GM21423 (cell line): ENCODE results near the gene MACROH2A2.
"Not testable (repeated sequence)": the region's sequence is repeated elsewhere in the genome, so short reads cannot be mapped to it uniquely, and the experiment has no call there.

Experiments used
- ATAC-seq: cut with Tn5 transposase; IDR thresholded peaks from one replicate; pipeline ENCODE4 v1.9.1; 2021; ENCODE audit warnings: mild to moderate bottlenecking, moderate library complexity; ENCODE audit not compliant: unreplicated experiment

MACROH2A2 gene

DNA sequence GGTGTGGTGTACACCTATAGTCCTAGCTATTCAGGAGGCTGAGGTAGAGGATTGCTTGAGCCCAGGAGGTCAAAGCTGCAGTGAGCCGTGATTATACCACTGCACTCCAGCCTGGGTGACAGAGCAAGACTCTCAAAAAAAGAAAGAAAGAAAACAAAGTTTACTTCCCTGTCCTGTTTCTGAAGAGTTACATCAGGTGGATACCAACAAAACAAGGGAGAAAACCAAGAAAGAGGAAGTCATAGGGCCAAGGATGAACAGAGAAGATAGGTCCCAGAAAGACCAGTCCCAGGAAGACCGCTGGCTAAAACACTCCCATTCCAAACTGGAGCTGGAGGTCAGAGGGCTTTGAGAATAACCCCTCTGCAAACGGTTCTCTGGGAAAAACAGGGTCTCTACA, 13.5 kb downstream of the MACROH2A2 start:
- ATAC-seq: no peak

DNA sequence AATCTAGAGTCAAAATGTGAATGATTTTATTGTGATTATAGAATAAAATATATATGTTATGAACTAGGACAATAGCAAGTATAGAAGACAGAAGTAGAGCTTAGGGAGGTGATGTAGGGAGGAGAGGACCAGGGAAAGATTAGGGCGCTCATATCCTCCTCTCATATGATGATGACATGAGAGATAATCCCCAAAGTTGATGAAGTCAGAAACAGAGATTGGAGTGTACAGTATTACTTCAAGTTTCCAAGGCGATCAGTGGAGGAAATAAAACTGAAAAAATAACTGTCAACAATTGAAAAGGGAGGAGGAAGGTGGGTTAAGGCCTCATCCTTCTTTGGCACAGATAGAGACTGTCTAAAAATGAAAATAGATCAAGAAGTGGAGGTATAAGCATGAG, 14.9 kb downstream of the MACROH2A2 start:
- ATAC-seq: no peak

DNA sequence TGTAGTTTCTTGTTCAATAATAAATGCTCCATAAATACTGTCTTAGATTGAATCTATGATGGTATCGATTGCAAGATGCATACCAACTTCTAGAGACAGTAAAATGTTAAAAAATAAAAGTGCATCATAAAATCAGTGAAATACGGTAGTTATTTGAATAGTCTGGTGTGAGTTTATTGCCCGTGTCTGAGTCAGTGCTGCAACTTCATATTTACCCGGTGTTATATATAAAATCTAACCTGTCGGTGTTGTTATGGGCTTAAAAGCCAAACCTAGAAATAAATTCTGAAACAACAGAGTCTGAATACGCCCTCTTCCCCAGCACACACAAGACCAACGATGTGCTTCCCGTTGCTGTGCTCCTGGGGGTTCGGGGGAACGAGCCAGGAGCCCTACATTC, 16.3 kb downstream of the MACROH2A2 start:
- ATAC-seq: no peak

DNA sequence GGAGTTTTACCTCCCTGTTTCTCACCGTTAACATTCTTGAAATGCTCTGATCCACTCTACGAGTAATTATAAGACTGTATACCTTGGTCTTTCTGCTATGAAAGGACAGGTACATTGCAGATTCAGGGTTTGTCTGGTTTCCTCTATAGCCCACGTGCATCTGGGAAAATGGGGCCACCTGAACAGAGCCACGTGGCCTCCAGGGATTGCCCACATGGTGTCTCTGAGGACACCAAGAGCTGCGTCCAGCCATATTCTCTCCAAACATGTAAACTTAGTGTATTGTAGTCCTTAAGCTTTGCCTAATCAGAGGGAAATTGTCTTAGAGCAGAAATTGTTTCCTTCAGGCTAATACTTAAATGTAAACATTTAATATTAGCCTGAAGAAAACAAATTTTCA, 16.7 kb downstream of the MACROH2A2 start:
- ATAC-seq: no peak

DNA sequence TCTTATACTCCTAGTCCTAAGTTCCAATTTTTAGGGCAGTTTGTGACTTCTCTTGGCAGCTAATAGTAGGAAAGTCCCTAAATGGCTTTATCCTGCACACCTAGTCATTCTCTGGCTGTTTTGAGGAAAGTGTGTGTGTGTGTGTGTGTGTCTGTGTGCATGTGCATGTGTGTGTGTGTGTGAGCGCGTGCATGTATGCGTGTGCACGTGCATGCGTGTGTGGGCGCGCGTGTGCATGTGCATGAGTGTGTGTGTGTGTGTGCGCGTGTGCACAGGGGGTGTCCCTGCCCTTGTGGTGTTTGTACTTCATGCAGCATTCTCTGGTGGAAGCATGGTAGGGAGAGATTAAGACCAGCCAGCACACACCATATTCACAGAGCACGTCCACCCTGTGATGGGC, 18.2 kb downstream of the MACROH2A2 start:
- no peak for ATAC-seq

DNA sequence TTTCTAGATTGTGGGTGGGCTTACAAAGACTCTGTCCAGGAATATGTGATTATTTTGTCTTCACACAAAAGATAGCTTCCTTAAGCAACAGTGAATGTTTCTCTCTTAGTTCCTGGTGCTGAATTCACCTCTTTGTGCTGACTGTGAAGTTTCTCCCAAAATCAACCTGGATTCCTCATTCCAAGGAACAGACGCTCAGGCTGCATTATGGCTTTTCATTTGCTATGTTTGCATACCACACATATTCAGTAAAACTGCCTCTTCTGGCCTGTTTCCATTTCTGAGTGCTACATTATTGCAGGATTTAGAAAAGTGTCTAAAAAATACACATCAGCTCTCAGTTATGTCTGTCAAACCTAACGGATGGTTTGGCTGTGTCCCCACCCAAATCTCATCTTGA, 21.5 kb downstream of the MACROH2A2 start:
- no peak for ATAC-seq

DNA sequence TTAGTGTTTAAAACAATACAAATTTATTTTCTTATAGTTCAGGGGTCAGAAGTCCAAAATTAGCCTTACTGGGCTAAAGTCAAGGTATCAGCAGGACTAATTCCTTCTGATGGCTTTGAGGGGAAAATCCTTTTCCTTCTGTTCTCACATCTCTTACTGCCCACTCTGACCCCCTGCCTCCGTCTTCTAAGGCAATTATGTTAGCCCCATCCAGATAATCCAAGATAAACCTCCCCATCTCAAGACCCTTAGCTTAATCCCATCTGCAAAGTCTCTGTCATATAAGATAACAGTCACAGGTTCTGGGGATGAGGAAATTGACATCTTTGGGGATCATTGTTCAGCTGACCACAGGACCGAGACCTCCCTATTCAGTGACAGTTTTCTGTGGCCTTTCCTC, 22.3 kb downstream of the MACROH2A2 start:
- ATAC-seq: no peak

DNA sequence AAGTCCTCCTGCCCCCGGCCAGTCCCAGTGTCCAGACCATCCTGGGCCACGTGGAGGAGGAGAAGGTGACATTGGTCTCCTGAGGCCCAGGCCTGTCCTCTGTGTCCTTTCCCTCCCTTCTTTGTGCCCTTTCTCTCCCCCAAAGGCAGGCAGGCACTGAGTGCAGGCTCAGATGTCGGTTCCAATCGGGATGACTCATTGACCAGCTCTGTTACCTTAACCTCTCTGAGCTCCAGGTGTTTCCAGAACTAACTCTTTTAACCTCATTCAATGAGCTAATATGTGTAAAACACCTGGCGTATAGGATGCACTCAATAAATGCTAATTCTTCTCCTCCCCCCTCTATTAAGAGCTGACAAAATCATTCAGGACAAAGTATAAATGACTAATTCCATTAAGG, 25.7 kb downstream of the MACROH2A2 start:
- ATAC-seq: no peak

DNA sequence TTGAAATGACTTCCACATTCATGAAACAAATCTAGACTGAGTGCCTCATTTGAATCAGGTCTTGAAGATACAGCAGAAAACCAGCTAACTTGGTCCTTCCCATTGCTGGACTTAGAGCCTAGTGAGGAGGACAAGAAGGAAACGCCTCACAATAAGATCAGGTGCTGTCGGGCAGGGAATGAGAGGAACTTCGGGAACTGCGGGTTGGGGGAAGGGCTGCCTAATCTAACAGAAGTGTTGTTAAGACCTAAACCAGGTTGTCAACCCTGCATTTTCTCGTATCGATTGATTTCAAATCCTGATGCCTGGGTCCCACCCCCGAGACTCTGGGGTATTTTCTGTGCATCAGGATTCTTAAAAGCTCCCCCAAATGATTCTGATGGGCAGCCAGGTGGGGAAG, 26.3 kb downstream of the MACROH2A2 start:
- no peak for ATAC-seq

DNA sequence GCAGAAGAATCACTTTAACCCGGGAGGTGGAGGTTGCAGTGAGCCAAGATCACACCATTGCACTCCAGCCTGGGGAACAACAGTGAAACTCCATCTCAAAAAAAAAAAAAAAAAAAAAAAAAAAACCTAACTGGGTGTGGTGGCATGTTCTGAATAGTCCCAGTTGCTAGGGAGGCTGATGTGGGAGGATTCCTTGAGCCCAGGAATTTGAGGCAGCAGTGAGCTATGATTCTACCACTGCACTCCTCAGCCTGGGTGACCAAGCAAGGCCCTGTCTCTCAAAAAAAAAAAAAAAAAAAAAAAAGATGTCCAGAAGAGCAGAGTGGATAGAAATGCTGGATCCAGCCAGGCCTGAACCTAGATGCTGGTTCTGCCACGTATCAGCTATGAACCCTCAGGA, 28.1 kb downstream of the MACROH2A2 start:
- not testable (repeated sequence) for ATAC-seq

DNA sequence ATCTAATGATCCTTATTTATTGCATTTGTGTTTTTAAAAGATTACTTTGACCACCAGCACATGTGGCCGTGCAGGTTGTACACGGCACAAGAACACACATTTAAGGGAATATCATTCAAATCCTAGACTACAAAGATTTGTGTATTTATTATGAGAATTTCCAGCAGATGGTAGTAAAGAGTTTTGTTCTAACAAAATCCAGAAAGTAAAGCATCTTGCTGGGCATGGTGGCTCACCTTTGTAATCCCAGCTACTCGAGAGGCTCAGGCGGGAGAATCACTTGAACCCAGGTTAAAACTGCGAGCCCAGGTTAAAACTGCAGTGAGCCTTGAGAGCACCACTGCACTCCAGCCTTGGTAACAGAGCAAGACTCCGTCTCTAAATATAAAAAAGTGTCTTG, 31.5 kb downstream of the MACROH2A2 start:
- no peak for ATAC-seq

DNA sequence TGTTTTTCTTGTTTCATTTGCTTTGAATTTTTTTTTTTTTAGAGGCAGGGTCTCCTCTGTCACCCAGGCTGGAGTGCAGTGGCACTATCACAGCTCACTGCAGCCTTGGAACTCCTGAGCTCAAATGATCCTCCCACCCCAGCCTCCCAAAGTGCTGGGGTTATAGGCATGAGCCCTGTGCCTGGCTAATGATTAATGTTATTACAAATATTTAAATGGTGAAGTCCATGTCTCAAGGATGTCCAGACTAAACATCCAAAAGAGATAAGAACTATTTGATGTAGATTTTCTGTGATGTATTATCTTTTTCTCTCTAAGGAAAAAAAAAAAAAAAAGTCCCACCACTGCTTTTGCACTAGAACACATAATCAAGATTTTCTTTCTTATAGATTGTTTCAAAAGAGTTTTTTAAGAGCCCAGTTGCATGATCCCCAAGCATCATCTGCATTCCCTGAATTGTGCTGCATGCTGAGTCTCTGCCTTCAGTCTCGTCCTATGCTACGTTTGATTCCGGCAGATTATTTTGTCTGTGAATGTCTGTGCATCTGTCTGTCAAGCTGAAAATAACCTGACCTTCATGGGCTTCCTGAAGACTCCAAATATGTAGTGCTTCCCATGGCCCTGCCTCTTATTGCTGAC, 33.4 kb downstream of the MACROH2A2 start:
- no peak for ATAC-seq

DNA sequence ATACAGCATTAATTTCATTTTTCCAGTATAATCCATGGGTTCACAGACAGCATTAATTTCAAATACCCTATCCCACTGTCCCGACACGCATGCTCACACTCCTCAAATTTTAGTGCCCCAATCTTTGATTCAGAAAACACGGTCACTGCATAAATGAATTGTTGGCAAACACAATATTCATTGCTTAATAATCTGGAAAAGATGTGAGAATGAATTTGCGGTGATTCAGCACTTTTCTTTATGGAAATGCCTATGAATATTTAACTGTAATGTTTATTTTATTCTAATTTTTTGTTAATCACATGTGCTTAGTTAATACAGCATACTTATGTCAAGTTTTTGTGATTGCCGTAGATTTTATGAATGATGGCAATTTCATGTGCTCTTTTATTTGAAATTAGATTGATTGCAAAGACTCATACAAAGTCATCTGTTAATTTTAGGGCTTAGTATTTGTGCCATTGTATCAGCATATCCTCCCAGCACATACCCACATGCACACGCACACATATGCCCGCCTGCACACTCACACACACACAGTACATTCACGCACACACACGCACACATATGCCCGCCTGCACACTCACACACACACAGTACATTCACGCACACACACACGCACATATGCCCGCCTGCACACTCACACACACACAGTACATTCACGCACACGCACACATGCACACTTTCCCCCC, 35.1 kb downstream of the MACROH2A2 start:
- ATAC-seq: no peak

DNA sequence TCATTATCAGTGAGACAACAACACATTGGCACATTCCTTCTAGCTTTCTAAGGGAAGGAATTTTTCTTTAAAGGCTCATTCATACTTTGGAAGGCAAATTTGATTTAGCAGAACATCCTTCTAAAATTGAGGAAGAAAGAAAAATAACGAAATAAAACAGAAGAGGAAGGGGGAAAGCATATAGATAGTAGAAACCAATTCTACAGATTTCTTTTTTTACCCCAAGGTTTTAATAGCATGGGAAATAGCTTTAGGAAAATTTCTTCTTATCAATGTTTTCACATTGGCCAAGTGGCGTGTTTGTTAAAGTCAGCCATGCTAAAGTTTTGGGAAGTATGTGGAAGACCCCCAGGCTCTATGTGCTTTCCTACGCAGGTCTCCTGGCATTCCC, 35.7 kb downstream of the MACROH2A2 start:
- no peak for ATAC-seq

DNA sequence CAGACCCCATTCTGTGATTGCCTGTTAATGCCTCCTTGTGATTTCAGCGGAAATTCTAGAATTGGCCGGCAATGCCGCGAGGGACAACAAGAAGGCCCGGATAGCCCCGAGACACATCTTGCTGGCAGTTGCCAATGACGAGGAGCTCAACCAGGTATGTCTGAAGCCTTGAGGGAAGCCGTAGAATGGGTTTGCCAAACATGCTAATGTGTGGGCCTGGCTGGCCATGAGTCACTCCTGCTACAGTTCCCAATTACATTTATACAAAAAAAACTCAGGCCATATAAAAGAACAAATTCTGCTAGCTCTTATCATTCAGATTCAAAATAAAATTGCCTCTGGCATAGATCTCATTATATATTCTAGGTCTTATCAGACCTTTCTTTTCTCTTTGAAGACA, 37.4 kb downstream of the MACROH2A2 start:
- no peak for ATAC-seq

DNA sequence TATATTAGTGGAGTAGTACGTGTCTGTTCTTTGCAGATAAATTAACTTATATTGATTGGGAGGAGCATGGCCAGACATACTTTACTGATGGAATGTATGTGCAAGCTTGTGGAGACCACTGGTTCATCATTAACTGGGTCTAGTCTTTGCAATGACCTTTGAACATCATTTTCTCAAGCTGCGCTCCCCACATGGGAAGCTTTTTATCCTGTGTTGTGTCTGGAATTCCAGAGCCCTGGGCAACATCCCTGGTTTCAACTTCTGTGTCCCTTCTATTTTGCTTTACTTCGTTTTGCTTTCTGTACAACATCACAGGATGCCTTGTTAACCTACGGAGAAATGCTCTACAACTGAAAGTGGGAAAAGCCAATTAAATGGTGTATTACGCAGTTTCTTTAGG, 38.3 kb downstream of the MACROH2A2 start:
- ATAC-seq: no peak

DNA sequence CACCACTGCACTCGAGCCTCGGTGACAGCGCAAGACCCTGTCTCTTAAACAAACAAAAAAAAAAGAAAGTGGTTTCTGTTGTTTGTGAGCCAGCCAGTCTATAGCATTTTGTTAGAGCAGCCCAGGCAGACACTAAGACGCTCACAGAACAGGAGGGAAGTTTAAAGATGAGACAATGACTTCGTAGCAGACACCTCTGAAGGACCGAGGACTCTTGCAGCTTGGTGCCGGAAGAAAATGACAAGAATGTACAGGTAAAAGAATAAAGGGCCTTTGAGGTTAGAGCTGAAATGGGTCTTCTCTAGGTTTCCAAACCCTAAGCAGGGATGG, 39.7 kb downstream of the MACROH2A2 start:
- no peak for ATAC-seq

DNA sequence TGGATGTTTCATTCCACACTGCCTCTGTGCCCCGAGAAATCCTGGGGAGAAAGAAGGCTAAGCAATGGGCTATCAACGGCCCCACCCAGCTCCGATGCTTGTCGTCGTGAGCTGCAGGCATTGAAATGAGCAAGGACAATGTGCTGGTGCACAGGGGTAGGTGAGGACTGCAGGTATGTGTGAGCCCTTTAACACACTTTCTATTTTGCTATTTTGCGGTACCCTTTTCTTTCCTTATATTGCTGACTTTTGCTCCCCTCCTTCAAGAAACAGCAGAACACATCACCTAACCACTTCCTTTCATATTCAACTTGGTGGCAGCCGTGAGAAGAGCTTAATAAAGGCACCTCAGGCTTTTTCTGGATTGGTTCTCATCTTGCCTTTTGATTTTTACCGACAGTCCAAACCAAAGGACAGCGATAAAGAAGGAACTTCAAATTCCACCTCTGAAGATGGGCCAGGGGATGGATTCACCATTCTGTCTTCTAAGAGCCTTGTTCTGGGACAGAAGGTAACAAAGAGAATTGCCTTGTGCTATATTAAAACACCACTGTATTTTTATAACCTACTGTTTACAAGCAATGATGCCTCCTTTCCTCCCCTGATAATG, 40.8 kb downstream of the MACROH2A2 start:
- ATAC-seq: no peak

DNA sequence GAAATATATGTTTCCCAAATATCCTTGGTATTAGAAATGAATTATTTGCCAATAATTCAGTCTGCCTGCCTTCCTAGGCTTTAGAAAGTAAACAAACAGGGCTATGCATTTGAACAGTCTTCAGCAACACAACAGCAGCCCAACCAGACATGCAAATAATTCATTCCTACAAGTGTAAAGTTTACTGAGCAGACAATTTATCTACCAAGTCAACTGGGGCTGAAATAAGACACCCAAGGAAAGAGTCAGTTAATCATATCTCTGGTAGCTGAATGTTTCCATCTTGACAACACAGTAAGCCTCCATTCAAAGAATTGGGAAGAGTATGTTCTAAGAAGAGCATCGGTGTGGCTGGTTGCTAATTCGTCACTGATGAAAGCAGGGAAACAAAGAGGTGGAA, 41.6 kb downstream of the MACROH2A2 start:
- ATAC-seq: no peak

DNA sequence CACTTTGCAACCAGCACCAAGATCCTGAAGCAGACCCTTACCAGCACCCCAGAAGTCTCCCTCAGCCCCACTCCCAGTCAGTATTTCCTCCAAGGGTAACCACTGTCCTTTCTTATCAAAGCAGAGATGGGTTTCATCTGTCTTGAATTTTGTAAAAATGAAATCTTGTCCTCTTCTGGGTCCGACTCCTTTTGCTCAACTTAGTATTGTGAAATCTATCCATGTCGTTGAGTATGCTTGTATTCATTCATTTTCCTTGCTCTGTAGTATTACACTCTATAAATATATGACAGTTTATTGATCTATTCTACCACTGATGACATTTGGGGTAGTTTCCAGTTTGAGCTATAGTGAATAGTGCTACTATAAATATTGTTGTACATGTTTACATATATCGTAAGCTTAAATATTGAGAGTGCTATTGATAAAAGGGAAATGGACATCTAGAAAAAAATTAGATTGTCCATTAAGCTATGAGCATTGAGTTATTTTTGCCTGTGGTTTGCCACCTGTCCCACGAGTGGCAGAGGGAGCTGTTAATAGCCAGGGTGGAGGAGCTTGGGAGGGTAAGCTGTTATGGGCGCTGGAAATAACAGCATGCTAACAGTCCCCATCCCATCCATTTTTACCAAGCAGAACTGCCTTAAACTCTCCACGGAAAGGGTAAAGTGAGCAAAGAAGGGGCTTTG, 43.5 kb downstream of the MACROH2A2 start:
- ATAC-seq: no peak

DNA sequence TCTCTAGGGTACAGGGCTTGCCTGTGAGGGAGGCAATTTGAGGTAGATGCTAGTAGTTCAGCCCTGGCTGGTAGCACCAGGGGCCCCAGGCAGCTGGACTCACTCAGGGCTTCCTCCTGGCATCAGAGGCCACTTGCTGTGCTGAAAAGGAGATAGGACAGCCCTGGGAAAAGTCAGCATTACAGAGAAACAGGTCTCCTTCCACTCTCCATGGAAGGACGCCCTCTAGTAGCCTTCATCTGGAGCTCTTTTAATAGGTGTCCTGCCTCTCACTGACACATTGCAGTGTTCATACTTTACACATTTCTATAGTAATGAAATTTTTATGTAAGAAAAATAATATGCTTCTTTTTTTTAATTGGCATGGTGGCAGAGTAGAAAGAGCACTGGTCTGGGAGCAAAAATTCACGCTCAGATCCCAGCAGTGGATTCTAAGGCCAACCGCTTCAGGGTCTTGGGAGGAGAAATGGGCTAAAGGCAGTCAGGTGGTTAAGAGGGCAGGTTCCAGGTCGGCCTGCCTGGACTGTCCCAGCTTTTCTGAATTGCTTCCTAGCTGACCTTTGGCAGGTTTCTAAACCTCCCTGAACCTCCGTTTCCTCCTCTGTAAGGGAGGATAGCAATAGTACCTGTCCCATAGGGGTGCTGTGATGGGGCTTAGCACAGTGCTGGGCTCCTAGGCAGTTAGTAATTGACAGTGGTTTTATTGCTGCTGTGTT, 44.2 kb downstream of the MACROH2A2 start:
- ATAC-seq: no peak
